CD4-positive, alpha-beta T cell treated with Interleukin-15 for 1 hour (primary cell): ENCODE results near the gene KIAA1614.

Experiments used
- DNase-seq: peaks from one replicate; pipeline ENCODE4 v3.0.0-alpha.2; 2020

KIAA1614 gene

DNA sequence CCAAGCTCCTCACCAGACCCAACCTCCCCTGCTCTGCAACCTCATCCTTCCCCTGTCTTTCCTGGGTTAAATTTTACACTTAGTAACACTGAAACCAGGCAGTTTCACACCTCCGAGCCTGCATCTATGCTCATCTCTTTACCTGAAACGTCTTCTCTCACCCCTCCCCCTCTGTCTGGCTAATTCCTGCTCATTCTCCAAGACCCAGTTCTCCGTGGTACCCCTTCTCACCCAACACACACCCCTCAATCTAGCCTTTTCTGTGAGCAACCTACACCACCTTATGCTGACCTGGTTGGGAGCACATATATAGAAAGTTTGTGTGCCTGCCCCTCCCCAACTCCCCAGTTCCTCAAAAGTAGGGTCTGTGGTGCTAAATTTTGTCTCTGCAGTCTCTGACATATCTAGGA lies 3.7 kb upstream of the KIAA1614 start:
- no peak for DNase-seq

DNA sequence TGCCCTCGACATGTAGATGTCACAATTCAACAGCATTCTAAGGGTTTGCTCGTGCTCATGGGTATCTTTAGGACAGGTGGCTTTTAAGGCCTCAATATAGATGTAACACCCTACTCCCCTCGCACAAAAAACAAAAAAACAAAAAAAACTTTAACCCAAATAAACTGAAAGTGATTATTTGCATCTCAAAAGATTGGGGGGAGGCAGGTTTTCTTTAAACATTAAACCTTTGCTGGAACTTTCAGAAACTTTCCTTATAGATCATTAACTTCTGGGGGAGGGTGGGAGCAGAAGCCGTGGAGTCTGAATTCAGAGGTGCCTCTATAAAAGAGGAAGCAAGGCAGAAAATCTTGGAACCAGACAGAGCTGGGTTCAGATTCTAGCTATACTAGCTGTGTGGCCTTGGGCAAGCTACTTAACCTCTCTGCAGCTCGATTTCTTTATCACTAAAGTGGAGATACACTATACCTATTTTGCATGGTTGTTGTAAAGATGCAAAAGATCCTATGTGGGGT lies 3.2 kb upstream of the KIAA1614 start:
- no peak for DNase-seq

DNA sequence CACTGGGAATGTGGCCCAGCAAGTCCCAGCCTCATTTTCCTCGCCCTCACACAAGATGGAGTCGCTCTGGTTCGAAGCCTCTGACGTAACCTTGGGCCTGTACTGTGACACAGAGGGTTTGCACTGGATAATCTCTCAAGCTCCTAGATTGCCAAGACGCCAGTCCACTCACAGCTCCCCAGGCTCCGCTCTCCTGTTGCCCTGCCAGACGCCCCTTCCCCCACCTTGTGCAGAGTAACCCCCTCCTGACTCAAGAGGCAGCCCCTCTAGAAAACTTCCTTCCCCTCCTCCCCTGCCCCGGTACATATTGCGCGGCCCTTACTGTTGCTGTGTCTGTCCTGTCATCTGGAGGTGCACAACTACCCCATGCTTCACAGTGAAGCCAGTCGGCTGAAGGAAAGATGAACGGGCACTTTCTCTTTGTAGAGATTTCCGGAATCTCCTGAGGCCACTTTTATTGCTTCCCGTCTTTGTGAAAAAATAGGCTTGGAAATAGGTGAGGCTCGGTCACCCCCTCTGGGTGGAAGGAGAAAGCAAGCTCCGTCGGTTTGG lies 981 bp upstream of the KIAA1614 start:
- no peak for DNase-seq

DNA sequence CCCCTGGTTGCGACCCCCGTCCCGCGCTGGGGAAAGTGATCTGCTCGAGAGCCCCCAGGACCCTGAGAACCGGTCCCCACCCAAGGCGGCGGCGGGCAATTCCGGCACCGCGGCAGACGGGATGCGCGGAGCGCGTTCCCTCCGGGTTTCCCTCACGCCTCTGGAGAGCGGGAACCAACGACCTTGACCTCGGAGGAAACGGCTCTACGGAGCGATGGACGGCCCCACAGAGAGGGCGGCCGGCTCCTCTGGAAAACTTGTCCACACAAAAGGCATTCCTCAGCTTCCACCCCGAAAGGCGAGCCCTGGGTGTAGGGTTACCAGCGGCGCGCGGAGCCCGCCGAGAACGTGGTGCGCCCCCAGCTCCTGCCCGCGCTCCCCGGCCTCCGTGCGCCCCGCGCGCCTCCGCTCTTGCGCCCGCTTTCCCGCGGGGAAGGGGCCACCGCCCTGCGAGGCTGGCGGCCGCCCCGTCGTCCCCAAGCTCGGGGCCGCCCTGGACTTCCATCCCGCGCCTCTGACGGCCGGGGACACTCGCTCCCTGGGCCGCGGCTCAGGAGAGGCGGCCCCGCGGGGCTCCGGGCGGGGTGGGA lies 391 bp upstream of the KIAA1614 start:
- no peak for DNase-seq

DNA sequence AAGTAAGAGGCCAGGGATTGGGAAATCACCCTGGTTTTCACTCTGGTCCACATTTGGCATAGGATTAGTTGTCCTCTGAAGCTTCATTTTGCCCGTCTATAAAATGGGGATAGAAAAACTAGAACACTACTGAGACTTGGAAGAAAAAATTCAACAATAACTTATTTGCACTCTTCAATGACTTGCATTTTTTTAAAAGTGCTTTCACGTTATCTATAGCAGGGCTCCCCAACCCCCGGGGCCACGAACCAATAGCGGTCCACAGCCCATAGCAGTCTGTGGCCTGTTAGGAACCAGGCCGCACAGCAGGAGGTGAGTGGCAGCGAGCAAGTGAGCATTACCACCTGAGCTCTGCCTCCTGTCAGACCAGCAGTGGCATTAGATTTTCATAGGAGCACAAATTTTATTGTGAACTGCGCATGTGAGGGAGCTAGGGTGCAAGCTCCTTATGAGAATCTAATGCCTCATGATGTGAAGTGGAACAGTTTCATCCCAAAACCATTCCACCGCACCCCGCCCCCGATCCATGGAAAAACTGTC lies 2.8 kb downstream of the KIAA1614 start:
- DNase-seq, result no peak

DNA sequence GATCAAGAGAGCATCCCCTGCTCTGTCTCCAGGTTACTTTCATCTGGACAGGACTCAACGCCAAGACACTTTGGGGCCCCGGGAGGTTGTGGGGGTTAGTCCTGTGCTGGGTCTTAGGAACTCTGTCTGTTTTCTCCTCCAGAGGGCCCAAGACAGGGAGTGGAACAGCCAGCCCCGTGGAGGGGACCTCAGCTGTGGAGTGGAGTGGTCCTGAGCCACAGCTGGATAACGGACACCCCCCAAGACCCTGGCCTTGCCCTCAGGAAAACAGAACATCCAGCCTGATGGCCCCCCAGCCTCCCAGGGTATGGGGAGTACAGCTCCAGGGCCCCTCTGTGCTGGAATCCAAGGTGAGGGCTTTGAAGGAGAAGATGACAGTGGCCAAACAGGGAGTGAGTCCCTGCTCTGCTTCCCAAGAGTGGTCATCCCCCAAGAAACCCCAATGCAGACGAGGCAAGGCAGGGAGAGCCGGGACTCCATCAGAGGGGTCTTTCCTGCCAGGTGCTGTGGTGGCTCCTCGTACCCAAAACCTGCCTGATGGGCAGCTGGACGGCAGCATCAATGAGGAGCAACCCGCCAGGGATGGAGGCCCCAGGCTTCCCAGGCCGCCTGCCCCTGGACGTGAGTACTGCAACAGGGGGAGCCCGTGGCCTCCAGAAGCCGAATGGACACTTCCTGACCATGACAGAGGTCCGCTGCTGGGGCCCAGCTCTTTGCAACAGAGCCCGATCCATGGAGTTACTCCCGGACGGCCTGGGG lies 3.5 kb downstream of the KIAA1614 start:
- peak; percentile 8 for DNase-seq

DNA sequence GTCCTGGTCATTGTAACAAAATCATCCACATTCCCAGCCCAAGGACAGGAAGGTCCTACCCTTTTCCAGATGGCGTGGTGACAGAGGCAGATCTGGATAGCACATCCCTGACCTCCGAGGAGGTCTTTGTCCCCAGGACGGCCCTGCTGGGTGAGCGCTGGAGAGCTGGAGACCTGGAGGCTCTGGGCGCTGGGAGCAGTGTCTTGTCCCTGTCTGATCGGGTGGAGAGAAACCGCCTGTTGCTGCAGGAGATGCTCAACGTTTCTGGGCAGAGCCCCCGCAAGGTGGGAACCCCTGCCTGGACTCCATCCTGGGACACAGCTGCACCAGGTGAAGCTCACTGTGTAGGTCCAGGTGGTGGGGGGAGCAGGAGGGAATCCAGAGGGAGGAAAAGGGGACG lies 4.1 kb downstream of the KIAA1614 start:
- peak; percentile 15 for DNase-seq

DNA sequence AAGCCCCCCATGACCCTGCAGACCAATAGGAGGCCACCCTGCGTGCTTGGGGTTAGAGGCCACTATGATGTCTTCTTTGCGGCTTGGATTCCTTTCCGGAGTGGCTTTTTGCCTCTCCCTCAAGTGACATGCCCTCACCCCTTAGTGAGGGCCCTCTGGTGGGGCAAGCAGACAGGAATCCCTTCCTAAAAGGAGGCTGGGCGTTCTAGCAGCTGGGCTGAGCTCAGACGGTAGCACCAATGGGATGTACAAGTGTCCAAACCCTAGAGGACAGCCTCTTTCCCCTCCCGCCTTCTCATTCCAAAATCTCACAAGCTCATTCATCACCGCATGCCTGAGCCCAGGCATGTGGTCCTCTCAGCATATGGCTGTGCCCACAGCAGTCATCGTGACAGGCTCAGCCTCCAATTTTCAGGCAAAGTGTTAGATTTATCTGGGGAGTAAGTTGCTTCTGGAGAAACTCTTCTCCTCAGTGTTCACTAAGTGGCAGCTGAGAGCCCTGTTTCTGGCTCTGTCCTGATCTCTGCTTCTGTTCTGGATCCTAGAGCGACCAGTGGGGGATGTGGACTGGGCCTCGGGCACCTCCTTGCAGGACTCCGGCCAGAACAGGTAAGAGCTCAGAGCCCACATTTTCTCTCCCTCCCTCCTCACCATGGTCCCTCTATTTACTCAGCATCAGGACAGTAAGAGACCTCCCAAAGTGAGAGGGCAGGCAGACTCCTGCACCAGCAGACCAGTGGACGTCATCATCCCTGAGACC lies 4.8 kb downstream of the KIAA1614 start:
- peak; percentile 4 for DNase-seq

DNA sequence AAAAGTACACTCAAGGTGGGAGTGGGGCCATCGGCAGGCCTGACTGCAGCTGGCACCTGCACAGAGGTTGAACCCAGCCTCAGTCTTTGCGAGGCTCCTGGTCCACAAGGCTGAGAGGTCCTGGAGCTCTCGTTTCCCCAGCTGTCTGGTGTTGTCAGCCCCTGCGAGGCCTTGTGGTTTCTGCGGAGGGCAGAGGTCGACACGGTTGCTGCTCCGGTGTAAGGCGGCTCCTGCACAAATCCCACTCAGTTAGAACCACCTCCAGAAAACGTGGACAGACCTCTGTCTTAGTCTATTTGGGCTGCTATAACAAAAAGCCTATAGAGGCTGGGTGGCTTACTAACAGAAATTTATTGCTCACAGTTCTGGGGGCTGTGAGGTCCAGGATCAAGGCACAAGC lies 5.8 kb downstream of the KIAA1614 start:
- no peak for DNase-seq

DNA sequence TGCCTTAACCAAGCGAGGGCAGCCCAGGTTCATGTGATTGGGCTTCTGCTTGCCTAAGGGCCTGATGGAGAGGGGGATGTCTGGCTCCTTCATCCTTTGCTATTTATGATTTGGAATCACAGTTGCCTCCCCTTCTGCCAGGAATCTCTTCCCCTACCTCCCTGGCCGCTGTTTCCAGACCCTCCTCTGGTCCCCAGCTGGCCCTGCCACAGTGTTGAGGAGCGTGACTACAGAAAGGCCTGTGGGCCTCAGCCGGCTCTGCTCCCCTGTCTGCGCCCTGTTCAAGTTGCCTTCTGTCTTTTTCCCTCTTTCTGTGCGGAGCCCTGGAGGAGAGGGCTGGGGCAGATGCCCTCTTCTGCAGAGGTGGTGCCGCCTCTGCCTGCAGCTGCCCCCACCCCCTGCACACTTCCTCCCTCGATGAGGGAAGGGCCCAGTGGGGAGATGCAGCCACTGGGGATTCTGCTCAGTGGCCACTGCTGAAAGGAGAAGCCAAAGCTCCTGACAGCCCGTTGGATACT lies 6.5 kb downstream of the KIAA1614 start:
- peak; percentile 4 for DNase-seq

DNA sequence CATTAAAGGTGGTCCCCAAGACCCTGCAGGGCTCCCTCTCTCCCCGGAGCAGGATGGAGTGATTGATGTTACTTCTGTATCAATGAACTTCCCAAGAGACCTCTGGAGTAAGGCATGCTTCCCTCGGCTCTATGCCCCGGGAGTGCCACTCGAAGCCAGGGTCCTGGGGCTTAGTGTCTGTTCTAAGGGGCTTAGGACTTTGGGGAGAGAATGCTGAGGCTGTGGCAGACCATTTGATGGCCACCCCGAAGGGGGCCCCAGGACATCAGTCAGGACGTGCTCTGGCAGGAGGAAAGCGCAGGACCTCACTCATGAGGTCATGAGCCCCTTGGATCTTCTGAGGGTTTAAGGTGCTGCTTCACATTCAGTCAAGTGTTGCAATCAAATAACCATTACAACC lies 7.5 kb downstream of the KIAA1614 start:
- no peak for DNase-seq

DNA sequence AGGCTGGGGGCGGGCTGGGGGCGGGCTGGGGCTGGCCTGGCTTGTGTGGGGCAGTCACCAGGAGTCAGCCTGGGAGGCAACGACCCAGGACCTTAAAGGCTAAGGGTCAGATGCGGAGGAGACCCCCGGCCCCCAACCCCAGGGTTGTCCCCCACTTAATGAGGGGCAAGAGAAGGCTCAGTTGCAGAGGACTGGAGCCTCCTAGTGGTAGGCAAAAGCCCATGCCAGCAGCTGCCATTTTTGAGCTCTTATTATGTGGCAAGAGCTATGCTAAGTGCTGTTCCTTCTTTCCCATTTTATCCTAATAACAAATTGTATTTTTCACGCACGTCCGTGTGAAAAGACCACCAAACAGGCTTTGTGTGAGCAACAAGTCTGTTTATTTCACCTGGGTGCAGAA lies 8.0 kb downstream of the KIAA1614 start:
- no peak for DNase-seq

DNA sequence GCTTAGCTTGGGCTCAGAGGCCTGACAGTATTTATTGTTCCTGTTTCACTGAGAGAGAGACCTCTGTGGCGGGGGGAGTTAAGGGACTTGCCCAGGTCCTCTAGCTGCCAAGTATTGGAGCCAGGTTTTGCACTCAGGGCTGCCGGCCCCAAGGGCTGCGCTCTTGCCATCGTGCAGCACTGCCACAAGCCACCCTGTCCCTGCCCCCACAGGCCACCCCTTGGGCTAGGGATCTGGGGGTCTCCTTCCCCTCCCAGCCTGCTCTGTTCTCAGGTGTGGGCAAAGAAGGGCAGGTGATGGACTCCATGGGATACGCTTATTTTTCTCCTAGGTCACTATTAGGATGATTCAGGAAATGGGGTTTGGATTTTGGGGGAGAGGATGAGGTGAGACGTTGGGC lies 8.7 kb downstream of the KIAA1614 start:
- DNase-seq, result no peak

DNA sequence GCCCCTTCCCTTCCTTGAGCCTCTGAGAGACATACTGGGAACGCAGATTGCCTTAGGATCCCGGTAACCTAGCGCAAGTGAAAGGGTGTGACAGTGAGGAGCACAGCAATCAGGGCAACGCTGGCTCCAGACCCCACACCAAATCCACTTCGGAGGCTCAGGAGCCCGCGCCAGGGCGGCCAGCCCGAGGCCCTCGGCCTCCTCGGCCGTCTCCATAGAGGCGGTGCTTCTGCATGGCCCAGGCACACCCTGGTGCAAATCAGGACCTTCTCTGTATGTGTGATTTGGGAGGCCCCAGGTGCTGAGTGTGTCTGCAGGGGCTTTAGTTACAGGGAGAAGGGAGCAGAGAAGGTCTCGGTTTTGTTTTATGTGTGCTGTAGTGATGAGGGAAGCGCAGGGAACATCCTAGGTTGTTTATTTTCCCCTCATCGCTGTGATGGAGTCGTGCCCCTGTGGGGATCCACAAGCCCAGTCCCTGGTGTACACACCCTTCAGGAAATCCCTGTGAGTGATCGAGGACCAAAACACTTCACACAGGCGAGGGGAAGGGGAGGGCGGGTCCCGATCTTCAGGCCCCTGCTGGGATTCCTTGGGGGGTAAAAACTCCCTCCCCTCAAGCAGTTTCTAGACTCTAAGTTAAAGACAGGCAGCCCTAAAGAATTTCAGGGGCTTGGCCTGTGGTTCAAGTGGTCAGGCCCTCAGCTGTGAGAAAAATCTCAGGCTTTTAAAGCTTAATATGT lies 9.4 kb downstream of the KIAA1614 start:
- DNase-seq, result no peak

DNA sequence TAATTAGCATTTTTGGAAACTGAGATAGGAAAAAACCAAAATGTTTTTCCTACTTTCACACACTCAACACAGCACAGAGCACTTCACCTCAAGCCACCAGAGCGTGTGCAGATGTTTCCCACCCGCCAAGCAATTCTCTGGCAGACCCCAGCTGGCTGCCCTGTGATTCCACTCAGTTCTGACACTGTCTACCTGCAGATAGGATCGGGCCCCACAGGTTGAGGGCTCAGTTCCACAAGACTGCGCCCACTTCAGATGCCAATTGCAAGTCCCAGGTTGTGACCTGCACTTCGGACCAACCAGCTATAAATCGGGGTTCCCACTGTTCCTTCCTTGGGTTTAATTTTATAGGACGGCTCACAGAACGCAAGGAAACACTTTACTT lies 9.9 kb downstream of the KIAA1614 start:
- no peak for DNase-seq

DNA sequence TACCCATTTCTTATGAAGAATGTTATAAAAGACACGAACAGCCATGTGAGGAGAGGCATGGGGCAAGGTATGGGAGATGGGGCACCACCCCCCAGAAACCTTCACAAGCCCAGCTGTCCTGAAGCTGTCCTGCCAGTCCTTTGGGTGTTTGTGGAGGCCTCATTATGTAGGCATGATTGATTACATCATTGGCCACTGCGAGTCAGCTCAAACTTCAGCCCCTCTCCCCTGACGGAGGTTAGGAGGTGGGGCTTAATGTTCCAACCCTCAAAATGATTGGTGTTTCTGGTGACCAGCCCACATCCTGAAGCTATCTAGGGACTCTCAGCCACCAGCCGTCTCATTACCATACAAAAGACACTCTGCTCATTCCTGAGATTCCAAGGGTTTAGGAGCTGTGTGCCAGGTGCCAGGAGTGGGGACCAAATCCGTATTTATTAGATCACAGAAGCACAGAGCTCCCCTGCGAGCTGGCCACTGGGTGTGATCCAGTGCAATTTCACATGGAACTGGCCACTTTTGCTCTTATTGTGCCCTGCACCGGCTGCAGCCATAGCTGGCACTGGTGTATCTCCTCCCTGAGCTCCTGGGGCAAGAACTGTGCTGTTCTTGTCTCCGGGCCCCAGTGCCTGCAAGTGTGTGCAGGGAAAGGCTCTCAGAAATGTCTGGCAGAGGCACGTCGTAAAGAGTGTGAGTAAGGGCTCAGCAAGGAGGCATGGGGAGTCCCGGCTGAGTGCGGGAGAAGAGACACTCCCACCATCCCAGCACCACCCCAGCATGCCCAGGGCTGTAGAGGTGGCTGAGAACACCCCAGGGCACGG lies 10.5 kb downstream of the KIAA1614 start:
- no peak for DNase-seq

DNA sequence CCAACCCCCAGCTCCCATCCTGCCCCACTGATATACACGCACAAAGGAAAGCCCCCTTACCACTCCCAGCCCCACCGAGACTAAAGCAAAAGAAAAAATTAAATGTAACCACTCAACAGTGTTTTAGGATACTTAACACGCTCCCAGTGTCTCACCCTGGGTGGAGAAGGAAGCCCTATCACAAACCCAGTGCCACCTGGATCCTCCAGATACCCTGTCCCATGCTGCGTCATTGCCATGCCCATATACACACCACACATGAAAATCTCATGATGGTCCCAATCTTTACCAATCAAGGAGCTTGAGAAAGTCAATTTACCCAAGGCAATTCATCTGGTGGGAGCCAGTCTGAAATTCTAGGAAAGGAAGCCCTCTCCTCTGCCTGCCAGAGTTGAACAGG lies 11.2 kb downstream of the KIAA1614 start:
- DNase-seq, result no peak

DNA sequence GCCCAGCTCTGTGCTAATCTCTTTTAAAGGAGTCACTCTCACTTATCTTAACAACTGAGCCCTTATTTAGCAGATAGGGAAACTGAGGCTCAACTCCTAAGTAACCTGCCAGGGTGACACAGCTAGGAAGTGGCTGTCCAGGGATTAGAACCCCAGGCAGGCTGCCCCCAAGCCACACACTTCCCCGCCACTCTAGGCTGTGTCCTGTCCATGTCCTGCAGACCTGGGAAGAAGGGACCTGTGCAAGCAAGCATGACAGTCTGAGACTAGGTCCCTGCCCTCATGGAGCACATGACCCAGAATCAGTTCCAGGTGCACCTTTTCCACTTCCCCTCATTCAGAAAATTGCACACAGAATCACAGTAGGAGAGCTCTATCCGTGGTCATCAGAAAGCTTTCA lies 12.2 kb downstream of the KIAA1614 start:
- no peak for DNase-seq

DNA sequence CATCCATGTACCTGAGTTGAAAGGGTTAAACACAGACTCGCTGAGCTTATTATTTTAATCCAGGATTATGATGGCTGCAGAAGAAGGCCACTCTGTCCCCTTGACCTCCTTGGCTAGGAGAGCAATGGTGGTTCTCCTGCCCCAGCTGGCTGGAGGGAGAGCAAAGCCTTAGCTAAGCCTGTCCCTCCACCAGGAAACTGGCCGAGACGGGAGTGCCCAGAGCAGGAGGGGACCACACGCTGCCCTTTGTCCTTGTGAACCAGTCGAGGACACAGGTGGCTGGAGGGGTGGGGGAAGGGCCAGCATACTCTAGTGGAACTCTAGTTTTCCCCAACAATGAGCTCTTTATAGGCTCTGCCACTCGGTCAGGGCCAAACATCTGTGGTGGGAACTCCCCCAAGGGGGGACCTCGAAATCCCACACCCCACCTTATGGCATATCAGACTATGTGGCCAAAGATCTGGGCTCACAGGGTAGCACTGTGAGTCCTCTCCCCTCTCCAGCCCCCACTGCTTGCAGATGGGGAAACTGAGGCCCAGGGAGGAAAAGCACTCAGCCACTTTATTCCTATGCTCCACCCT lies 12.9 kb downstream of the KIAA1614 start:
- no peak for DNase-seq

DNA sequence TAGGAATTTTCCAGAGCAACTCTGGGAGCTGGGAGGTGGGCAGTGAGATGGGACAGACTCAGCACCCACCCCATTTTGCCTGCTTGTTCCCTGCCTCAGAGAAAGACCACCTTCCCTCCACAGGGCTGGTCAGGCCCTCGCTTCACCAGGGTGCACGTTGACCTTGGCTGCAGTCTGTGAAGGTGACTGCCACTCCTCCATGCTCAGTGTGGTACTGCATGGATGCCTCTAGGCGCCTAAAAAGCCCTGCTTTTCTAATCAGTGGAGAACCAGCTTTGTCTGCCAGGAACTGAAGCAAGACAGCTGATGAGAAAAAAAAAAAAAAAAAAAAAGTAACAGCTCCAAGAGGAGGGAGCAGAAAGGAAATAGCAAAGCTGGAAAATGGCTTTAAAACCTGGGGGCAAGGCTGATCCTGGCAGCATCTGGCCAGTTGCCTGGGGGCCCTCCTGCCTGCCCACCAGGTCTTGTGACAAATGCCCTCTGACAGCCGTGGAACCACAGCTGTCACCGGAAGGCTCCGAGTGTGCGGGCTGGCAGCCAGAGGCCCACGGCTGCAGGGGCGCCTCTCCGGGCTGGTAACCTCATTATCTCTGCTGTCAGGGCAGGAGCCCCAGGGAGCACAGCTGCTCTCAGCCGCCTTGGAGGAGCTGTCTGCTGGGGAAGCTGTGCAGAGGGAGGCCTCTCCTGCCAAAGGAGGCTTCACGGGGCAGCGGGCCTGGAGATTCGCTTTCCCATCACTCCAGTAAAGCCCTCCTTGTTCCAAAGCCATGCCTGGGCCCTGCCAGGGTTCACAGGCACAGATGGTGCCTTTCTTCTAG lies 13.7 kb downstream of the KIAA1614 start:
- DNase-seq, result no peak
